ENCODE results near the gene DENND4B.

GRCh38 chr1:153939476-153939875 is 7.0 kb downstream of the DENND4B start:
- no peak for TF ChIP-seq FOXP2 (optimal IDR thresholded peaks at IDR 0.05; ENCODE audit: control extremely low read depth, extremely low read length, insufficient read depth)
- no peak for TF ChIP-seq POLR2AphosphoS5 (IDR thresholded peaks at IDR 0.05; ENCODE audit: borderline replicate concordance, low read depth, low read length)
